Upper lobe of left lung (tissue), 6 donors: ENCODE data around the gene NHERF1. TPM values are rescaled to one million over a fixed set of nuclear protein-coding genes. Genes with fewer than 3 reads are reported as not detected.

ENCODE experiments used
- ATAC-seq, 2 donors: fragments of 200-7000 bp; cut with Tn5 transposase; one replicate each; pipeline ENCODE4 v1.9.1; 2022; ENCODE audit warnings: mild to moderate bottlenecking in 2 of 2, moderate library complexity in 2 of 2; ENCODE audit not compliant: low FRiP score in 2 of 2
- DNase-seq, 2 donors: peaks; one replicate each; pipeline ENCODE4 v3.0.0-alpha.2; 2019 to 2020
- H3K27ac ChIP-seq, 4 donors: fragments of 200-600 bp; sonication (generic); one replicate each; pipeline ENCODE4 v1.5.1; 2016 to 2019
- H3K27me3 ChIP-seq, 4 donors: fragments of 200-600 bp; sonication (generic); one replicate each; pipeline ENCODE4 v1.5.1; 2017 to 2019
- H3K36me3 ChIP-seq, 4 donors: fragments of 200-600 bp; sonication (generic); one replicate each; pipeline ENCODE4 v1.5.1; 2016 to 2019
- H3K4me1 ChIP-seq, 4 donors: fragments of 200-600 bp; sonication (generic); one replicate each; pipeline ENCODE4 v1.5.1; 2018 to 2019
- H3K4me3 ChIP-seq, 4 donors: fragments of 200-600 bp; sonication (generic); one replicate each; pipeline ENCODE4 v1.5.1; 2017 to 2019; ENCODE audit warnings: mild to moderate bottlenecking in 2 of 4, moderate library complexity in 1 of 4
- H3K9me3 ChIP-seq, 4 donors: fragments of 200-600 bp; sonication (generic); one replicate each; pipeline ENCODE4 v1.5.1; 2018 to 2019
- CTCF ChIP-seq, 6 experiments: fragments of 450-650 bp in 4 of 6; fragments of 200-600 bp in 2 of 6; sonication (generic) in 2 of 6; IDR thresholded peaks; one replicate each; pipeline ENCODE4 v1.5.1; 2016 to 2019; ENCODE audit warnings: antibody characterized with exemption in 6 of 6
- EP300 ChIP-seq, 4 donors: sonication (generic); formaldehyde crosslinking; IDR thresholded peaks; one replicate each; pipeline ENCODE4 v1.5.1; 2017; ENCODE audit warnings: antibody characterized with exemption in 4 of 4, control low read depth in 2 of 4
- POLR2A ChIP-seq, 4 donors: fragments of 450-650 bp; IDR thresholded peaks; one replicate each; pipeline ENCODE4 v1.5.1; 2016 to 2017; ENCODE audit warnings: antibody characterized with exemption in 4 of 4, mild to moderate bottlenecking in 2 of 4
- POLR2AphosphoS5 ChIP-seq, 2 donors: sonication (generic); formaldehyde crosslinking; IDR thresholded peaks; one replicate each; pipeline ENCODE4 v1.5.1; 2017; ENCODE audit warnings: antibody characterized with exemption in 2 of 2
- WGBS, 2 donors: methylation state at CpG; one replicate each; pipeline ENCODE4 v1.1.5; 2017 to 2018; 5-methylcytosine and 5-hydroxymethylcytosine counted together
- total RNA-seq, 6 donors: library from RNA; depleted of rRNA in 4 of 6; stranded (reverse); fragments of >200 nt in 4 of 6; gene quantifications; one replicate each; pipeline versions ENCODE4 v1.1.0 to v1.2.1, GENCODE V29; 2016 to 2021
- donor health status: DM: no; HTN: no; CAD: no; lungs with moderate emphysema.
- donor health status: DM: no; HTN: yes; CAD: no; lungs with severe emphysema.

The NHERF1 gene
- total RNA-seq, 6 donors from 2014 or later, result 21.6 to 49.4 (median 34.8) TPM

DNA sequence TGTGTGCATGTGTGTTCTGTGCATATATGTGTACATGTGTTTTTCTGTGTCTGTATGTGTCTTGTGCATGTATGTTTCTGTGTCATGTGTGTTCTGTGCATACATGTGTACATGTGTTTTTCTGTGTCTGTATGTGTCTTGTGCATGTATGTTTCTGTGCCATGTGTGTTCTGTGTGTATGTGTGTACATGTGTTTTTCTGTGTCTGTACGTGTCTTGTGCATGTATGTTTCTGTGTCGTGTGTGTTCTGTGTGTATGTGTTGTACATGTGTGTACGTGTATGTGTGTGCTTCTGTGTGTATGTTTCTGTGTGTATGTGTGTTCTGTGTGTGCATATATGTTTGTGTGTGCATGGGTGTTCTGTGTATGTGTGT is 19.7 kb upstream of the NHERF1 start:
- no peaks in the 10 kb centered on the region for H3K27me3 ChIP-seq
- TF ChIP-seq POLR2AphosphoS5 (IDR thresholded peaks at IDR 0.05) (no peak), EP300 (IDR thresholded peaks at IDR 0.05) (no peak), POLR2A (IDR thresholded peaks at IDR 0.05) (no peak), CTCF (IDR thresholded peaks at IDR 0.05) (no peak)
- no peaks in the 10 kb centered on the region for H3K36me3 ChIP-seq
- ATAC-seq, result no peak
- no peak overlapping the region for H3K27ac ChIP-seq
- no peak for DNase-seq
- no peaks in the 10 kb centered on the region for H3K9me3 ChIP-seq
- H3K4me1 ChIP-seq, result peaks cover 0 to 11% (median 5%) of the 10 kb centered on the region in 4 donors
- 92 to 93% methylated on average over 3 of the region's 3 CpGs for WGBS, 2 donors
- H3K4me3 ChIP-seq, result no peak overlapping the region

GRCh38 chr17:74729368-74729767 is 19.1 kb upstream of the NHERF1 start:
- WGBS, 2 donors, result 82 to 93% methylated on average over 4 to 5 of the region's 5 CpGs
- TF ChIP-seq POLR2A (IDR thresholded peaks at IDR 0.05), result no peak
- TF ChIP-seq EP300 (IDR thresholded peaks at IDR 0.05), result no peak
- TF ChIP-seq CTCF (IDR thresholded peaks at IDR 0.05), result no peak
- TF ChIP-seq POLR2AphosphoS5 (IDR thresholded peaks at IDR 0.05), result no peak
- ATAC-seq, result no peak
- Histone ChIP-seq H3K27ac (no peak overlapping the region), H3K36me3 (no peaks in the 10 kb centered on the region), H3K27me3 (no peaks in the 10 kb centered on the region), H3K4me3 (no peak overlapping the region), H3K4me1 (peaks cover 0 to 11% (median 5%) of the 10 kb centered on the region in 4 donors), H3K9me3 (no peaks in the 10 kb centered on the region)
- DNase-seq, result no peak

- no peaks in the 10 kb centered on the region for H3K9me3 ChIP-seq
These were observed 18.6 kb upstream of the NHERF1 start for GRCh38 chr17:74729866-74730265.

DNA sequence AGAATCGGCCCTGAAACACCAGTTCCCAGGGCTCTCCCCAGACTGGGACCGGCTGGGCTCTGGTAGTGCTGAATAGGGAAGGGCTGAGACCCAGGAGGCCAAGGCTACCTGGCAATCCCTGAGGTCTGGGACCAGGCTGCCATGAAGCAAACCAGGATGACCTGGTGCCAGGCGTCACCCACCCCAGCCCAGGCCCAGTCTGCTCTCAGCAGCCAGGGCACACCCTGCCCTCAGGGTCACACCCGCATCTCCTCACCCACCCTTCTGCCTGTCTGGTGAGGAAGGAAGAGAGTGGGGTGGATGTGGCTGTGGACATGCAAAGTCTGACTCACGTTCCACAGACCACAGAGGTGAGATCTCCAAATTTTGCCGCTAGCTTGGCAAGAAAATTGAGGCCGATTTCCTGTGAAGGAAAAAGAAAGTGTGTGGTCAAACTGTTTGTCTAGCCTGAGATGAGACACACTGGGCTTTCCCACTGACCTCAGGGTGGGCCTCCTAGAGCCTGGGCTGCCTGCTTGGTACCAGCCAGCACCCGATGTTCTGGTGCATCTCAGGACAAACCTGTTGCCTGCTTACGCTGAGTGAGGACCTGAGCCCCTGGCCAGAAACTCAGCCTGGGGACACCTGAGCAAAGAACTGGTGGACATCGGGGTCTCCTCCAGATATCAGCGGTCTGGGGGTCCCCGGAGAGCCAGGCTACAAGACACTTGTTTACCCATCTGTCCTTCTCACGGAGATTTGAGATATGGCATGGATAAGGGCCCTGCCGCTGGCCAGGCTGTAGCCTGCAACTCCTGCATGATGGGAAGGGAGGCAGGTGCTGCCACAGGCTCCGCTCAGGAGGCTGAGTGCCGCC is 17.7 kb upstream of the NHERF1 start:
- no peaks in the 10 kb centered on the region for H3K9me3 ChIP-seq
- 63 to 65% methylated on average over 11 to 16 of the region's 16 CpGs for WGBS, 2 donors
- no peaks in the 10 kb centered on the region for H3K27me3 ChIP-seq
- H3K4me1 ChIP-seq, result peaks cover 0 to 11% (median 5%) of the 10 kb centered on the region in 4 donors
- peak; percentile 27 to 42 for ATAC-seq
- no peaks in the 10 kb centered on the region for H3K36me3 ChIP-seq
- H3K27ac ChIP-seq, result no peak overlapping the region
- DNase-seq, result peak; percentile 45 to 65
- H3K4me3 ChIP-seq, result no peak overlapping the region
- peak in 1 of 2 donors; percentile 36 for TF ChIP-seq POLR2AphosphoS5 (IDR thresholded peaks at IDR 0.05)
- no peak for TF ChIP-seq POLR2A (IDR thresholded peaks at IDR 0.05)
- no peak for TF ChIP-seq EP300 (IDR thresholded peaks at IDR 0.05)
- TF ChIP-seq CTCF (IDR thresholded peaks at IDR 0.05), result no peak

More at GRCh38 chr17:74729866-74730265, 18.6 kb upstream of the NHERF1 start:
- no peak for TF ChIP-seq EP300 (IDR thresholded peaks at IDR 0.05)
- no peak for TF ChIP-seq CTCF (IDR thresholded peaks at IDR 0.05)
- no peak for TF ChIP-seq POLR2A (IDR thresholded peaks at IDR 0.05)
- no peak for TF ChIP-seq POLR2AphosphoS5 (IDR thresholded peaks at IDR 0.05)
- WGBS, 2 donors, result 87 to 89% methylated on average over 15 of the region's 15 CpGs
- no peak overlapping the region for H3K4me3 ChIP-seq
- ATAC-seq, result no peak
- H3K4me1 ChIP-seq, result peaks cover 0 to 11% (median 5%) of the 10 kb centered on the region in 4 donors
- no peaks in the 10 kb centered on the region for H3K36me3 ChIP-seq
- no peaks in the 10 kb centered on the region for H3K27me3 ChIP-seq
- H3K27ac ChIP-seq, result no peak overlapping the region
- no peak for DNase-seq

DNA sequence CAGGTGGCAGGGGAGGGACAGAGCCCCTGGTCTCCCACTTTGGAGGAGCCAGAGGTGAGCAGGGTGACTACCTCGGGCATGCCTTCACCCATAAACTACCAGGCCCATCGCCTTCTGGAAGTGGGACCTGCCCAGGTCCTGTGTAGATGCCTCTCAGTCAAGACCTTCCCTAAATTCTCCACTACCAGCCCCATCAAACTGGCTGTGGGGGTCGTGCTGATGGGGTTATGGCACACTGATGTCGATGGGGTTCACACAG is 17.2 kb upstream of the NHERF1 start:
- ATAC-seq, result no peak
- whole genome bisulfite sequencing, 2 donors, result 78% methylated on average over 4 of the region's 4 CpGs; no CpG with 5 or more reads in 1 of the 2 donors

More for the DNA sequence above, 17.2 kb upstream of the NHERF1 start:
- no peak for TF ChIP-seq EP300 (IDR thresholded peaks at IDR 0.05)
- no peak for TF ChIP-seq POLR2AphosphoS5 (IDR thresholded peaks at IDR 0.05)
- no peak for TF ChIP-seq CTCF (IDR thresholded peaks at IDR 0.05)
- TF ChIP-seq POLR2A (IDR thresholded peaks at IDR 0.05), result no peak
- H3K4me1 ChIP-seq, result peaks cover 2 to 16% (median 8%) of the 10 kb centered on the region in 4 donors
- DNase-seq, result no peak
- no peak overlapping the region for H3K27ac ChIP-seq
- H3K9me3 ChIP-seq, result no peaks in the 10 kb centered on the region
- H3K4me3 ChIP-seq, result no peak overlapping the region
- H3K36me3 ChIP-seq, result no peaks in the 10 kb centered on the region
- no peaks in the 10 kb centered on the region for H3K27me3 ChIP-seq
